Thymus (tissue), 11 donors: ENCODE measurements around the gene NKX1-1. TPM values are rescaled to one million over a fixed set of nuclear protein-coding genes. Genes with fewer than 3 reads are reported as not detected.
"Not testable (repeated sequence)": the region's sequence is repeated elsewhere in the genome, so short reads cannot be mapped to it uniquely, and the experiment has no call there.

Experiments
- DNase-seq, 9 donors: peaks; one replicate each; pipeline ENCODE4 v3.0.0-alpha.2; 2013; ENCODE audit warnings: low spot score in 9 of 9, low read depth in 6 of 9, missing footprints in 1 of 9
- H3K27ac ChIP-seq, 2 donors: one replicate each; pipeline ENCODE4 v1.5.1; 2013; ENCODE audit warnings: control low read depth in 1 of 2, low read depth in 1 of 2, low read length in 1 of 2, mild to moderate bottlenecking in 1 of 2, moderate library complexity in 1 of 2
- H3K27me3 ChIP-seq, 2 donors: one replicate each; pipeline ENCODE4 v1.5.1; 2013; ENCODE audit warnings: low read length in 1 of 2; ENCODE audit not compliant: control insufficient read depth in 2 of 2, insufficient read depth in 1 of 2
- H3K36me3 ChIP-seq, 2 donors: one replicate each; pipeline ENCODE4 v1.5.1; 2013; ENCODE audit warnings: low read length in 1 of 2, mild to moderate bottlenecking in 1 of 2, moderate library complexity in 1 of 2; ENCODE audit not compliant: control insufficient read depth in 2 of 2, insufficient read depth in 2 of 2
- H3K4me1 ChIP-seq, 2 donors: one replicate each; pipeline ENCODE4 v1.5.1; 2013; ENCODE audit warnings: low read length in 2 of 2; ENCODE audit not compliant: control insufficient read depth in 2 of 2, insufficient read depth in 2 of 2
- H3K4me3 ChIP-seq, 2 donors: one replicate each; pipeline ENCODE4 v1.5.1; 2013; ENCODE audit warnings: low read length in 2 of 2, control low read depth in 1 of 2, mild to moderate bottlenecking in 1 of 2
- H3K9me3 ChIP-seq, 2 donors: one replicate each; pipeline ENCODE4 v1.5.1; 2013; ENCODE audit warnings: low read length in 1 of 2, mild to moderate bottlenecking in 1 of 2; ENCODE audit not compliant: control insufficient read depth in 2 of 2, insufficient read depth in 1 of 2
- WGBS: extraction: QIAGEN DNeasy Blood & Tissue Kit; methylation state at CpG from one replicate; pipeline ENCODE4 v1.1.7; 2013; 5-methylcytosine and 5-hydroxymethylcytosine counted together
- polyA plus RNA-seq: library from polyadenylated mRNA; stranded (reverse); fragments of 200-250 nt; gene quantifications from one replicate; pipeline ENCODE4 v1.2.3, GENCODE V29; 2013
- total RNA-seq: library from RNA; stranded (reverse); fragments of 120-200 nt; gene quantifications from one replicate; pipeline ENCODE4 v1.2.4, GENCODE V29; 2013
- donor health status: healthy.

Gene NKX1-1
- total and polyA plus RNA-seq, 2 donors: 0.05 TPM; not detected in 1

DNA sequence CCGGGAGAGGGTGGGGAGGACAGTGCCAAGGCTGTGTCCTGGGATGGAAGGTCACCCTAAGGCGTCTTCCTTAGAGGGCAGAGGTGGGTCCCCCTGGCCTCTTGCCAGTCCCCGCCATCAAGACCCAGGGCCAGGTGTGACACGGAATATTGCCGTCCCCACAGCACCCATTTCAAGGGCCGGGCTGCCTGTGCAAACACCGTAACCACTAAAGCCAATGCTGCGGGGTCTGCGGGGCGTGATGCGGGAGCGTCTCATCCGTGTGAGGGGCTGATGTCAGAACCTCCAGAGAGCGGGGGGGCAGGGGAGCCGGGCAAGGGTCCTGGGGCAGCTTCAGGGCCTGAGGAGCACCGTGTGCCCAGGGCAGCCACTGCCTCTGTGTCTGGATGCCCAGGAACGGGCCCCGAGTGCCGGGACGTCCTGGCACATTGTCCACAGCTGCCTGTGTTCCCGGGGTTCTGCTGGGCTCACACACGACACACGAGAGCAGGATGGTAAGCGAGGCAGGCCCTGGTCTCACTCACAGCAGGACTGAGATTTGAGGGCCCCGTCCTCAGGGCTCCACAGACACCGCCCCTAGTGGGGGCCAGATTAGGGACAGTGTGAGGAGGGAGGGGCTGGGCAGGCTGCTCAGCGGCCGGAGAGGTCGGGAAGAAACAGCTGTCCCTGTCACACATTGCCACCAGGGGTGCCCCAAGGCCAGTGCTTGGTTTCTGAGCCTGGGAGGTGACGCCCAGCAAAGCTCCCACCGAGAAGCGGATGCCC is 29.2 kb downstream of the NKX1-1 start:
- 96% methylated on average over 32 of the region's 32 CpGs for WGBS
- H3K36me3 ChIP-seq: peaks cover 0 to 31% of the 10 kb centered on the region in 2 donors
- H3K4me1 ChIP-seq: no peaks in the 10 kb centered on the region

DNA sequence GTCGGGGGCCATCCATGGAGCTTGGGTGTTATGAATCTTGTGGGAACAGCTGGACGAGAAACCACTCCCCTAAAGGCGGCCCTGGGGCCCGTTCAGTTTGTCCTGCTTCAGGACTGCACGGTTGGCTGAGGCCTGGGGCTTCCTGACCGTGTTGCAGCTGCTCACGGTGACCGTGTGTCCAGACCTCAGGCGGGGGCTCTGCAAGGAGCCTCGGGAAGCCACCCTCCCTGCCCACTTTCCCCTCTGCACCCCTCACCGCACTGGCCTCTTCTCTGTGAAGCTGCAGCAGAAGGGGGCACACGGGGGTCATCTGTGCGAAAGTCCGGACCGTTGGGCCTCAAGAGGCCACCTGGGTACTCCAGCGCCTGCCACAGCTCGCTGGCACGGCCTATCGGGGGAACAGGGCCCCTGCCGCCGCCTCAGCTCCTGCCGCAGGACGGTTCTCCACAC is 29.8 kb downstream of the NKX1-1 start:
- WGBS: 97% methylated on average over 23 of the region's 23 CpGs
- Histone ChIP-seq H3K9me3 (no peaks in the 10 kb centered on the region), H3K36me3 (peaks cover 3 to 35% of the 10 kb centered on the region in 2 donors), H3K4me3 (no peak overlapping the region), H3K4me1 (no peaks in the 10 kb centered on the region), H3K27ac (no peak overlapping the region), H3K27me3 (no peaks in the 10 kb centered on the region)
- DNase-seq: no peak

More for the DNA sequence above, 29.2 kb downstream of the NKX1-1 start:
- no peak overlapping the region for H3K4me3 ChIP-seq
- DNase-seq: no peak
- H3K27ac ChIP-seq: no peak overlapping the region
- no peaks in the 10 kb centered on the region for H3K27me3 ChIP-seq
- H3K9me3 ChIP-seq: no peaks in the 10 kb centered on the region

DNA sequence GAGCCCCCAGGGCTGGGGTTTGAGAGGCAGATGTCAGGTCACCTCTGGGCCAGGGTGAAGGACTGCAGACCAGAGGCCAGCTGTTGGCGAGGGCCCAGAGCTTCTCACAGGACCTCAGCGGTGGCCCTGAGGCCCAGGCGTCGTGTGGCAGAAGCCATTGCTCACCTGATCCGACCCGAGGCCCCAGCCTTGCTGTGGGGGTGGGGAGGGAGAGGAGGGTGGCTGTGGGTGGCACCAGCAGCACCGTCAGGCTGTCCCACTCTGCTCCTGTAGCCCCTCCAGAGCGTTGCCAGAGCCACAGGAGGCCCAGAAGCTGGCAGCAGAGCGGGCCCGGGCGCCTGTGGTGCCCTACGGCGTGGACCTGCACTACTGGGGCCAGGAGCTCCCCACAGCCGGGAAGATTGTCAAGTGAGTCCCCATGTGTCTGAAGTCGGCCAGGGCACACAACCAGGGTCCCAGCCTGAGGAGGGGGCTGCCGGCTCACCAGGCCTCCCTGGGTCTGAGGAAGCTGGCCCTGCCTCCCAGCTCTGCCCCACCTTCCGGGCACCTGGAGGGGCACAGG is 30.4 kb downstream of the NKX1-1 start:
- Histone ChIP-seq H3K27me3 (no peaks in the 10 kb centered on the region), H3K4me1 (no peaks in the 10 kb centered on the region), H3K9me3 (no peaks in the 10 kb centered on the region), H3K27ac (no peak overlapping the region), H3K4me3 (no peak overlapping the region), H3K36me3 (peaks cover 3 to 35% of the 10 kb centered on the region in 2 donors)
- 92% methylated on average over 17 of the region's 17 CpGs for WGBS
- no peak for DNase-seq

DNA sequence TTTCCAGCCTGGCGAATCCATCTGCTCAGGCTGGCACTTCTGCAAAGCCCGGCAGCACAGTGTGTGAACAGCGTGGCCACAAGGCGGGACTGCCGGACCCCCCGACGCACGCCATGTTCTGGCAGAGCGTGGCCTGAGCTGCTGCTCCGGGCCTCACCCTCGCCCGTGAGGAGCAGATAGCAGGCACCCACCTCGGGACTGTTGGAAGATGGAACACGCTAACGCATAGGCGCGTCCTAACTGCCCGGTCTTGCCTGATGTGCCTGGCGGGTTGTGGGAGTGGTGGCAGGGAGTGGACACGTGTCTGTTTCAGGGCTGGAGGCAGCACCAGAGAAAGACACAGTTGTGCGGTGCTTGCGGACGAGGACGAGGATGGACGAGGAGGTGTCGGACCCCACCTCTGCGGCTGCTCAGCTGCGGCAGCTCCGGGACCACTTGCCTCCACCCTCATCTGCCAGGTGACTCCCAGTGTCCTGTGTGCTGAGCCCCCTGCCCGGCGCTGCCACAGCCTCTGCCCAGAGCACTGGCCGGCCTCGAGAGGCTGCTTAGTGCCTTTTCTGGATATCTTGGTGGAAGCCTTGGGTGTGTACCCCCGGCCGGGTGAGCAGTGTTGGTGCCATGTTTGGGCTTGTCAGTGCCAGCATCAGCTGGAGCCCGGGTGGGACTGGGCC is 31.1 kb downstream of the NKX1-1 start:
- no peak overlapping the region for H3K27ac ChIP-seq
- H3K27me3 ChIP-seq: no peaks in the 10 kb centered on the region
- H3K4me3 ChIP-seq: no peak overlapping the region
- H3K4me1 ChIP-seq: no peaks in the 10 kb centered on the region
- no peaks in the 10 kb centered on the region for H3K9me3 ChIP-seq
- 98% methylated on average over 36 of the region's 36 CpGs for WGBS
- no peak for DNase-seq
- peaks cover 3 to 40% of the 10 kb centered on the region in 2 donors for H3K36me3 ChIP-seq

DNA sequence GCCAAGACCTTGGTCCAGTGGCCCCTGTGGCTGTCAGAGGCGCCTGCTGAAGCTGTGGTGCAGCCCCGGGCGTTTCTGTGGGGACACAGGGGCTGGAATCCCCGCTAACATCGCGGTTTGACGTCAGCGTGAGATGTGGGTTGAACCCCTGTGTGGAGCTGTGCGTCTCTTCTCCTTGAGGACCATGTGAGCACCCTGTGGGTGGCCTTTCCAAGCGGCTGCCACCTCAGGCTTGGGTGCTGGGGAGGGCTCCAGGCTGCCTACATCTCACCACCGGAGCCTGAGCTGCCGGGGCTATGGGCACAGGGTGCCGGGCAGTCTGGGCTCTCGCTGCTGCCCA is 31.6 kb downstream of the NKX1-1 start:
- WGBS: 98% methylated on average over 14 of the region's 14 CpGs

DNA sequence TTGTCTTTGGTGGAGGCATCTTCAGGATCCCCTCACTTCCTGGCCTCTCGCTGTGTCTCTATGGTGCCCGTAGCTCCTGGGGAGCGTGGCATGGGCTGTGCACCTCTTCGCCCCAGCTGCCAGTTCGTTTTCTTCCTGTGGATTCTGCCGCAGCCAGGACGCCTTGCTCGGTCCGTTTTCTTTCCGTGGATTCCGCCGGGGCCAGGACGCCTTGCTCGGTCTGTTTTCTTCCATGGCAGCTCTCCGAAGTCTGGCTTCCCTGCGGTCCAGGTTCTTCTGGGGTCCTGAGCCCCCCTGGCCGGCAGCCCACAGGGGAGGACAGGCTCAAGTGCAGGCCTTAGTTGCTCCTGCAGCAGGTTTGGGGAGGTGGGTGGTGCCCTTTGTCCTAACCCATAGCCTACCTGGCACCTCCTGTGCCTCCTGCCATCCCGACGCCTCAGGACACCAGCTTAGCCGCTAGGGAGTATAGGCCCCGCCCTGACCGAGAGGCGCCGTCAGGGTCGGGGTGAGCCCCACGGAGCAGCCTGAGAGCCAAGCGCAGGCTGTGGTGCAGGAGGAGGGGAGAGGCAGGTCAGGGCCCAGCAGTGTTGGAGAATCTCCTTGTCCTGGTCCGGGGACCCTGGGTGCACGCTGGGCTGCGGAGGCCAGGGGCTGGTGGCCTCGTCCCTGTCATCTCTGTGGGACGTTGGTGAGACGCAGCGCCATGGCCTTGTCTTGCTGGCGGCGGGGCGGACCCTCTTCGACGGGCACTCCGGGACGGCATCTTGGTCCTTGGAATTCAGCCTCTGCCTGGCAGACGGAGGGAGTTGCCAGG is 32.1 kb downstream of the NKX1-1 start:
- H3K27ac ChIP-seq: no peak overlapping the region
- H3K27me3 ChIP-seq: no peaks in the 10 kb centered on the region
- H3K4me1 ChIP-seq: no peaks in the 10 kb centered on the region
- DNase-seq: no peak
- 98% methylated on average over 42 of the region's 42 CpGs for WGBS
- H3K9me3 ChIP-seq: no peaks in the 10 kb centered on the region
- H3K36me3 ChIP-seq: peaks cover 3 to 38% of the 10 kb centered on the region in 2 donors
- H3K4me3 ChIP-seq: no peak overlapping the region

More for the DNA sequence above, 31.6 kb downstream of the NKX1-1 start:
- H3K27me3 ChIP-seq: no peaks in the 10 kb centered on the region
- H3K9me3 ChIP-seq: no peaks in the 10 kb centered on the region
- no peak for DNase-seq
- H3K4me1 ChIP-seq: no peaks in the 10 kb centered on the region
- no peak overlapping the region for H3K4me3 ChIP-seq
- H3K36me3 ChIP-seq: peaks cover 3 to 41% of the 10 kb centered on the region in 2 donors
- no peak overlapping the region for H3K27ac ChIP-seq

DNA sequence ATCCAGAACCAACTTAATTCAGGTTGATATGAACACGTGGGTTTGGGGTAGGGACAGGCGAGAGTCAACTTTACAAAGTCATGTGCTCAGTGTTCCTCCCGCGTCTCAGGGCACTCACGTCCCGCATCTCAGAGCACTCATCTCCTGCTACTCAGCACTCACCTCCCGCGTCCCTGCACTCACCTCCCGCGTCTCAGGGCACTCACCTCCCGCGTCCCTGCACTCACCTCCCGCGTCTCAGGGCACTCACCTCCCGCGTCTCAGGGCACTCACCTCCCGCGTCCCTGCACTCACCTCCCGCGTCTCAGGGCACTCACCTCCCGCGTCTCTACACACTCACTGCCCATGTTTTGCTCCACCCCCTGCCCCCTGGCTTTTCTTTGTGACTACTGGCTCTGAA is 33.7 kb downstream of the NKX1-1 start:
- H3K4me3 ChIP-seq, H3K9me3 ChIP-seq, H3K4me1 ChIP-seq, DNase-seq, H3K27ac ChIP-seq, H3K27me3 ChIP-seq: not testable (repeated sequence)
- 83% methylated on average over 13 of the region's 22 CpGs for WGBS
- peaks cover 3 to 51% of the 10 kb centered on the region in 2 donors for H3K36me3 ChIP-seq

DNA sequence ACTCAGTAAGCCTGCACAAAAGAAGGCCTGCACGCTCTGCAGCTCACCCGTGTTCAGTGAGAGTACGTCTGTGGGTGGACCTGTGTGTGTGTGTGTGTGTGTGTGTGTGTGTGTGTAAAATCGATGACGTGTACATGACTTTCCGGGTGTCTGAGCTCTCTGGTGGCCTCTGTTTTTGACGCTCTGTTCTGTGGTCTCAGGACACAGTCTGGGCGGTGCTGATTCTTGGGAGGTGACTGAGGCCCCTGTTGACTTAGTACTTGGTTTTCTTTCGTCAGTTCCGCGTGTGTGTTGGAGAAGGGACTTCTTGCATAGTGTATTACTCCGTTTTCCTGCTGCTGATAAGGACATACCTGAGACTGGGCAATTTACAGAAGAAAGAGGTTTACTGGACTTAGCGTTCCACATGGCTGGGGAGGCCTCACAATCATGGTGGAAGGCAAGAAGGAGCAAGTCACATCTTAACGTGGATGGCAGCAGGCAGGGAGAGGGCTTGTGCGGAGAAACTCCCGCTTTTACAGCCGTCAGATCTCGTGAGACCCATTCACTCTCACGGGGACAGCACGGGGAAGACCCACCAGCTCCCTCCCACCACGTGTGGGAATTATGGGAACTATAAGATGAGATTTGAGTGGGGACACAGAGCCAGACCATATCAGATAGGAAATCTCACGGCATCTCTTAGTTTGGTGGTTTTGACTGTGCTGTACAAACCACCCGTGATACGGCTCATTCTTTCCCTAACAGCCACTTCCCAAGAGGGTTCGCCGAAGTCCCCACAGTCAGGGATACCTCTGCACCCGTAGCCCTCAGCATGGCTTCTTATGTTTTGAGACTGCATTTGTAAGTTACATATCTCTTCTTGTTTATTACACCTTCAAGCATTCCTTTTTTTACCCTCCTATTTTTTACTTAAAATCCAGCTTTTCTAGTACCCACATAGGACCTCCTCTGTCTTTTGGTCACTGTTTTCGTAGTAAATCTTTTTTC is 34.8 kb downstream of the NKX1-1 start:
- Histone ChIP-seq H3K4me1 (no peaks in the 10 kb centered on the region), H3K27ac (no peak overlapping the region), H3K4me3 (no peak overlapping the region), H3K36me3 (peaks cover 3 to 53% of the 10 kb centered on the region in 2 donors), H3K27me3 (no peaks in the 10 kb centered on the region), H3K9me3 (no peaks in the 10 kb centered on the region)
- 98% methylated on average over 28 of the region's 28 CpGs for WGBS
- DNase-seq: no peak
